Measurements from ENCODE around the gene MSI2. TPM values are rescaled to one million over a fixed set of nuclear protein-coding genes. Genes with fewer than 3 reads are reported as not detected.

The MSI2 gene
- polyA plus RNA-seq, 1 of the 3 experiments (the other 2 are of a cell fraction): 24.1 TPM

DNA sequence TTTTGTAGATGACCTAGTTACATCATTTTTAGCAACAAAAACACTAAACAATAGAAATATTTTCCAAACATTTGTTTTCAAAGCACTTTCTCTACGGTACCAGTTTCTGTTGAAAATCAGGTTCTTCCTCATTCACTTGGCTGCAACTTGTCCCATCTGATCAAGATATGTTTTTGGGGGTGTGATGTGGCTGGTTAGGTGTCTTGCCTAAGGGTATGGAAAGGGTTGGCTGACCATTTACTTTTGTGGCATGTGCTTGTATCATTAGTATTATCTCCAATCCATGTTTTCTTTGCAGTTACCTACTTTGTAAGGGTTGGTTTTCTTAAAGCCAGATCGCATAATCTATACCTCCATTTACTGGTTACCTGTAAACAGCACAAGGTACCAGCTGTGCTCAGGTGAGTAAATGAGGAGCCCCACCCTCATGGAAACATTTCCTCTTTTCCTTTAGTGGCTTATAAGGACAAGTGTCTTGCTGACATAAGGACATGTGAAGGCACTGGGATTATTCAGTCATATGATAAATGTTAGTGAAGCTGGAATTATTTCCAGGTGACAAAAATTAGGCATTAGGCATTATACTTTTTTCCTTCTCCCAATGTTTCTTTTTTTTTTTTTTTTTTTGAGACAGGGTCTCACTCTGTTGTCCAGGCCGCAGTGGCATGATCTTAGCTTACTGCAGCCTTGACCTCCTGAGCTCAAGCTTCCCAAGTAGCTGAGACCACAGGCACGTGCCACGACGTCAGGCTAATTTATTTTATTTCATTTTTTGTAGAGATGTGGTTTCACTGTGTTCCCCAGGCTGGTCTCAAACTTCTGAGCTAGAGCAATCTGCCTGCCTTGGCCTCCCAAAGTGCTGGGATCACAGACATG, 326.8 kb downstream of the MSI2 start (continued):
- TF ChIP-seq, protein P1, sequence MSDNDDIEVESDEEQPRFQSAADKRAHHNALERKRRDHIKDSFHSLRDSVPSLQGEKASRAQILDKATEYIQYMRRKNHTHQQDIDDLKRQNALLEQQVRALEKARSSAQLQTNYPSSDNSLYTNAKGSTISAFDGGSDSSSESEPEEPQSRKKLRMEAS (IDR thresholded peaks at IDR 0.05; ENCODE audit: low read depth): no peak
- TF ChIP-seq MXI1 (IDR thresholded peaks at IDR 0.05; ENCODE audit: low read depth, low read length): no peak

DNA sequence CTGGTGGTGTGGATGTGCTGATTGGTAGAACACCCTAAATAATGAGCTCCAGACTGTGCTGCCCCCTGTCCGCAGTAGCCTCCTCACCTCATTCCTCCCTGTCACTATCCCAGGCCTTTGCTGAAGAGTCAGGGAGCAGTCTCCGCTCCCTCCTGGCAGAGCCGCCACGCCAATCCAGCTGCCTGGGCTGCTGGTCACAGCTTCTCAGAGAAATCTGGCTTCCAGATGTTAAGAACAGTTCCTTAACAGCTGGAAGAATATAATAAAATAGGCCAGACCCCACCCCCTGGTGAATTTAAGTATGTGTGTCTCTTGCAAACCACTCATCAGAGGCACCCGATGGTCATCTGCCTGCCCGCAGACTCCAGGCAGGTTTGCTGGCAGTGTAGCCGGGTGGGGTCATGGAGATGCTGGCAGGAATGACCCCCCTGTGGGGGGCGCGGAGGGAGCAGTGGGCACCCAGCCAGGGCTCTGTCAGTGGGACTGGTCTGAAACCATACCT, 327.8 kb downstream of the MSI2 start:
- Histone ChIP-seq H2AFZ (ENCODE audit: low read depth) (no peak overlapping the region), H3K27ac (ENCODE audit: low read depth in 2 of 2, low read length in 1 of 2) (peak overlapping the region in 1 of 2 experiments; percentile 100; a peak in 2 of 4 replicates), H3K4me3 (ENCODE audit: low read depth in 2 of 2, low read length in 1 of 2) (no peak overlapping the region), H3K27me3 (ENCODE audit: insufficient read depth) (no peaks in the 10 kb centered on the region), H4K20me1 (ENCODE audit: insufficient read depth) (no peaks in the 10 kb centered on the region), H3K36me3 (replicated peaks in 1 of 2; ENCODE audit: control insufficient read depth in 1 of 2, insufficient read depth in 2 of 2, low read length in 1 of 2) (no peaks in the 10 kb centered on the region), H3K4me2 (no peak overlapping the region), H3F3A (replicated peaks; ENCODE audit: insufficient read depth) (no peaks in the 10 kb centered on the region), H3K9me3 (no peaks in the 10 kb centered on the region), H3K79me2 (ENCODE audit: insufficient read depth) (no peaks in the 10 kb centered on the region), H3K9me2 (no peaks in the 10 kb centered on the region), H3K9ac (no peak overlapping the region), H3K4me1 (ENCODE audit: control insufficient read depth in 1 of 2, insufficient read depth in 2 of 2, low read depth in 1 of 2, low read length in 1 of 2) (peaks cover 13 to 89% of the 10 kb centered on the region in 2 experiments; a peak in 3 of 4 replicates)
- CTCF ChIA-PET: interaction anchor here (0.8 to 7.6 kb wide), 16 partner anchors 14 to 341 kb away, joined by 3 to 109 read pairs (median 5); no protein-coding TSS in a partner anchor
- POLR2A ChIA-PET: interaction anchor here (0.7 to 4.5 kb wide), 17 partner anchors 10 to 219 kb away, joined by 3 to 66 read pairs (median 9); no protein-coding TSS in a partner anchor
- TF ChIP-seq NRF1 (IDR thresholded peaks at IDR 0.05; ENCODE audit: low read depth, low read length): no peak
- TF ChIP-seq, protein P2, sequence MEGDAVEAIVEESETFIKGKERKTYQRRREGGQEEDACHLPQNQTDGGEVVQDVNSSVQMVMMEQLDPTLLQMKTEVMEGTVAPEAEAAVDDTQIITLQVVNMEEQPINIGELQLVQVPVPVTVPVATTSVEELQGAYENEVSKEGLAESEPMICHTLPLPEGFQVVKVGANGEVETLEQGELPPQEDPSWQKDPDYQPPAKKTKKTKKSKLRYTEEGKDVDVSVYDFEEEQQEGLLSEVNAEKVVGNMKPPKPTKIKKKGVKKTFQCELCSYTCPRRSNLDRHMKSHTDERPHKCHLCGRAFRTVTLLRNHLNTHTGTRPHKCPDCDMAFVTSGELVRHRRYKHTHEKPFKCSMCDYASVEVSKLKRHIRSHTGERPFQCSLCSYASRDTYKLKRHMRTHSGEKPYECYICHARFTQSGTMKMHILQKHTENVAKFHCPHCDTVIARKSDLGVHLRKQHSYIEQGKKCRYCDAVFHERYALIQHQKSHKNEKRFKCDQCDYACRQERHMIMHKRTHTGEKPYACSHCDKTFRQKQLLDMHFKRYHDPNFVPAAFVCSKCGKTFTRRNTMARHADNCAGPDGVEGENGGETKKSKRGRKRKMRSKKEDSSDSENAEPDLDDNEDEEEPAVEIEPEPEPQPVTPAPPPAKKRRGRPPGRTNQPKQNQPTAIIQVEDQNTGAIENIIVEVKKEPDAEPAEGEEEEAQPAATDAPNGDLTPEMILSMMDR (IDR thresholded peaks at IDR 0.05): no peak
- TF ChIP-seq EP300 (IDR thresholded peaks at IDR 0.05; ENCODE audit: borderline replicate concordance in 1 of 2, low read depth in 1 of 2, low read length in 1 of 2): peak in 1 of 2 experiments; percentile 86; a peak in 1 of 4 replicates
- peak; percentile 47; the same call in 1 of the 2 replicates for TF ChIP-seq RAD21 (IDR thresholded peaks at IDR 0.05; ENCODE audit: low read length)
- TF ChIP-seq ELF1 (IDR thresholded peaks at IDR 0.05): no peak
- peak; percentile 29; the same call in 1 of the 2 replicates for TF ChIP-seq SMC3 (IDR thresholded peaks at IDR 0.05; ENCODE audit: low read depth, low read length)
- TF ChIP-seq TCF12 (IDR thresholded peaks at IDR 0.05): peak; percentile 58
- TF ChIP-seq RXRA (IDR thresholded peaks at IDR 0.05; ENCODE audit: borderline replicate concordance, low read depth): no peak
- peak; percentile 81; the same call in 1 of the 2 replicates for TF ChIP-seq FOXJ3 (CRISPR knock-in tag; IDR thresholded peaks at IDR 0.05)
- TF ChIP-seq MEF2A (IDR thresholded peaks at IDR 0.05; ENCODE audit: borderline replicate concordance, low read depth): no peak
- TF ChIP-seq, protein P3, sequence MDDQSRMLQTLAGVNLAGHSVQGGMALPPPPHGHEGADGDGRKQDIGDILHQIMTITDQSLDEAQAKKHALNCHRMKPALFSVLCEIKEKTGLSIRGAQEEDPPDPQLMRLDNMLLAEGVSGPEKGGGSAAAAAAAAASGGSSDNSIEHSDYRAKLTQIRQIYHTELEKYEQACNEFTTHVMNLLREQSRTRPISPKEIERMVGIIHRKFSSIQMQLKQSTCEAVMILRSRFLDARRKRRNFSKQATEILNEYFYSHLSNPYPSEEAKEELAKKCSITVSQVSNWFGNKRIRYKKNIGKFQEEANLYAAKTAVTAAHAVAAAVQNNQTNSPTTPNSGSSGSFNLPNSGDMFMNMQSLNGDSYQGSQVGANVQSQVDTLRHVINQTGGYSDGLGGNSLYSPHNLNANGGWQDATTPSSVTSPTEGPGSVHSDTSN (IDR thresholded peaks at IDR 0.05): no peak
- TF ChIP-seq POLR2AphosphoS5 (IDR thresholded peaks at IDR 0.05; ENCODE audit: low read depth, low read length): peak; percentile 55; the same call in 1 of the 2 replicates
- peak; percentile 76 for TF ChIP-seq GATA2 (CRISPR knock-in tag; IDR thresholded peaks at IDR 0.05)
- no peak for TF ChIP-seq MXI1 (IDR thresholded peaks at IDR 0.05; ENCODE audit: low read depth, low read length)
- peak; percentile 87 for TF ChIP-seq RCOR1 (IDR thresholded peaks at IDR 0.05; ENCODE audit: low read length)
- no peak for TF ChIP-seq NFIC (IDR thresholded peaks at IDR 0.05; ENCODE audit: borderline replicate concordance)
- 66% methylated on average over 9 of the region's 9 CpGs for WGBS (ENCODE audit: low lambda C conversion rate)
- peak; percentile 83 for DNase-seq
